ENCODE measurements around the gene GRIN3B.

GRCh38 chr19:1035998-1036621 lies 35.9 kb downstream of the GRIN3B start:
- no peak for TF ChIP-seq CTCF (IDR thresholded peaks at IDR 0.05 in 2 of 3, conservative IDR thresholded peaks at IDR 0.05 in 1 of 3; ENCODE audit: control insufficient read depth in 2 of 3, extremely low read depth in 1 of 3, insufficient read depth in 1 of 3, low read depth in 3 of 3, low read length in 3 of 3)
- no peak for TF ChIP-seq SREBF1 (IDR thresholded peaks at IDR 0.05; ENCODE audit: low read length)
- no peak for TF ChIP-seq EP300 (IDR thresholded peaks at IDR 0.05; ENCODE audit: borderline replicate concordance in 1 of 2, control insufficient read depth in 1 of 2, low read depth in 2 of 2, low read length in 2 of 2)
- TF ChIP-seq NR2C2 (IDR thresholded peaks at IDR 0.05; ENCODE audit: borderline replicate concordance, control insufficient read depth, insufficient read length, low read depth), result no peak
- no peak for TF ChIP-seq ZNF217 (IDR thresholded peaks at IDR 0.05)
- no peak for TF ChIP-seq CUX1 (IDR thresholded peaks at IDR 0.05; ENCODE audit: insufficient replicate concordance, low read depth, low read length)
- no peak for TF ChIP-seq KDM1A (IDR thresholded peaks at IDR 0.05; ENCODE audit: borderline replicate concordance)
- no peak for TF ChIP-seq EZH2 (IDR thresholded peaks at IDR 0.05; ENCODE audit: borderline replicate concordance, control insufficient read depth, low read depth, low read length)
- peak; percentile 63 for TF ChIP-seq POLR2A (IDR thresholded peaks at IDR 0.05; ENCODE audit: low read depth, low read length)
- TF ChIP-seq CEBPB (IDR thresholded peaks at IDR 0.05; ENCODE audit: borderline replicate concordance in 1 of 2, low read depth in 2 of 2, low read length in 2 of 2), result no peak
- no peak for TF ChIP-seq ZBTB33 (IDR thresholded peaks at IDR 0.05)
- TF ChIP-seq CBFB (IDR thresholded peaks at IDR 0.05; ENCODE audit: low read depth), result no peak

Data from GM12878 (cell line).